Liver (tissue), 9 donors: Measurements from ENCODE around the gene ITGB2. TPM values are rescaled to one million over a fixed set of nuclear protein-coding genes. Genes with fewer than 3 reads are reported as not detected.

Experiments used
- DNase-seq: peaks from one replicate; pipeline ENCODE4 v3.0.0-alpha.2; 2017; ENCODE audit warnings: low spot score
- H3K27ac ChIP-seq, 2 donors: one replicate each; pipeline ENCODE4 v1.7.0; 2013; ENCODE audit warnings: inconsistent platforms in 2 of 2, low read length in 2 of 2, control low read depth in 1 of 2, low read depth in 1 of 2, mild to moderate bottlenecking in 1 of 2
- H3K27me3 ChIP-seq, 4 donors: one replicate each; pipeline versions ENCODE4 v1.6.1 to v1.7.0; 2013; ENCODE audit warnings: low read length in 3 of 4, inconsistent platforms in 1 of 4, mild to moderate bottlenecking in 1 of 4, moderate library complexity in 1 of 4; ENCODE audit not compliant: control insufficient read depth in 4 of 4, insufficient read depth in 4 of 4
- H3K36me3 ChIP-seq, 4 donors: one replicate each; pipeline versions ENCODE4 v1.6.1 to v1.7.0; 2013; ENCODE audit warnings: low read length in 3 of 4, mild to moderate bottlenecking in 3 of 4, low read depth in 1 of 4, moderate library complexity in 1 of 4; ENCODE audit not compliant: control insufficient read depth in 4 of 4, insufficient read depth in 3 of 4
- H3K4me1 ChIP-seq, 4 donors: one replicate each; pipeline versions ENCODE4 v1.6.1 to v1.7.0; 2013; ENCODE audit warnings: low read length in 3 of 4, mild to moderate bottlenecking in 3 of 4, moderate library complexity in 1 of 4; ENCODE audit not compliant: control insufficient read depth in 4 of 4, insufficient read depth in 4 of 4
- H3K4me3 ChIP-seq, 3 donors: one replicate each; pipeline versions ENCODE4 v1.6.1 to v1.7.0; 2013; ENCODE audit warnings: low read length in 3 of 3, control low read depth in 1 of 3, low read depth in 1 of 3, mild to moderate bottlenecking in 1 of 3
- H3K9ac ChIP-seq, 2 donors: one replicate each; pipeline ENCODE4 v1.7.0; 2013; ENCODE audit warnings: low read length in 2 of 2, mild to moderate bottlenecking in 2 of 2, moderate library complexity in 2 of 2, control low read depth in 1 of 2, low read depth in 1 of 2
- H3K9me3 ChIP-seq, 4 donors: one replicate each; pipeline versions ENCODE4 v1.6.1 to v1.7.0; 2013; ENCODE audit warnings: low read length in 3 of 4; ENCODE audit not compliant: control insufficient read depth in 4 of 4
- CTCF ChIP-seq: fragments of 150-350 bp; IDR thresholded peaks from 2 replicates; pipeline ENCODE4 v1.5.1; 2017; ENCODE audit warnings: improper control_type of control experiment, low read depth, low read length; ENCODE audit not compliant: missing input control
- EGR1 ChIP-seq, 2 donors: IDR thresholded peaks; 2 replicates each; pipeline ENCODE4 v1.6.1; 2016 to 2018; ENCODE audit warnings: antibody characterized with exemption in 2 of 2, low read depth in 2 of 2
- FOXA1 ChIP-seq: IDR thresholded peaks from 2 replicates; pipeline ENCODE4 v1.6.1; 2016; ENCODE audit warnings: antibody characterized with exemption
- FOXA2 ChIP-seq: IDR thresholded peaks from 2 replicates; pipeline ENCODE4 v1.6.1; 2016; ENCODE audit warnings: antibody characterized with exemption
- HNF4A ChIP-seq, 2 donors: conservative IDR thresholded peaks; 2 replicates each; pipeline ENCODE4 v1.6.1; 2016; ENCODE audit warnings: antibody characterized with exemption in 2 of 2, mild to moderate bottlenecking in 2 of 2
- HNF4G ChIP-seq: IDR thresholded peaks from 2 replicates; pipeline ENCODE4 v1.6.1; 2016; ENCODE audit warnings: antibody characterized with exemption
- JUND ChIP-seq, 2 donors: IDR thresholded peaks; 2 replicates each; pipeline ENCODE4 v1.6.1; 2016; ENCODE audit warnings: antibody characterized with exemption in 2 of 2
- MAX ChIP-seq: IDR thresholded peaks from 2 replicates; pipeline ENCODE4 v1.6.1; 2016; ENCODE audit warnings: antibody characterized with exemption
- NR2F2 ChIP-seq: IDR thresholded peaks from 2 replicates; pipeline ENCODE4 v1.6.1; 2016; ENCODE audit warnings: antibody characterized with exemption
- RAD21 ChIP-seq, 2 donors: IDR thresholded peaks; 2 replicates each; pipeline ENCODE4 v1.6.1; 2016; ENCODE audit warnings: antibody characterized with exemption in 2 of 2, mild to moderate bottlenecking in 2 of 2
- REST ChIP-seq: IDR thresholded peaks from 2 replicates; pipeline ENCODE4 v1.6.1; 2016; ENCODE audit warnings: antibody characterized with exemption, mild to moderate bottlenecking
- RXRA ChIP-seq, 2 donors: IDR thresholded peaks; 2 replicates each; pipeline ENCODE4 v1.6.1; 2017 to 2018; ENCODE audit warnings: antibody characterized with exemption in 2 of 2, mild to moderate bottlenecking in 1 of 2
- SP1 ChIP-seq: IDR thresholded peaks from 2 replicates; pipeline ENCODE4 v1.6.1; 2018; ENCODE audit warnings: antibody characterized with exemption, mild to moderate bottlenecking
- WGBS: extraction: QIAGEN DNeasy Blood & Tissue Kit; methylation state at CpG from one replicate; pipeline ENCODE4 v1.1.7; 2013; 5-methylcytosine and 5-hydroxymethylcytosine counted together
- polyA plus RNA-seq, 2 donors: library from polyadenylated mRNA; stranded (reverse) in 1 of 2; unstranded in 1 of 2; fragments of 200-250 nt in 1 of 2; fragments of >200 nt in 1 of 2; fragmentation: Nextera tagmentation in 1 of 2; extraction: Ambion mirVana in 1 of 2; gene quantifications; one replicate each; pipeline versions ENCODE4 v1.2.1 to v1.2.3, GENCODE V29; 2013 to 2015
- total RNA-seq, 2 donors: library from RNA; depleted of rRNA; stranded (reverse); fragments of >200 nt; gene quantifications; one replicate each; pipeline ENCODE4 v1.2.3, GENCODE V29; 2014
- donor health status: healthy.
- donor health status: healthy.
- donor health status: healthy.
- donor health status: healthy.
- donor health status: healthy.

ITGB2 gene
- total and polyA plus RNA-seq, 4 donors = 9.6 to 50.6 (median 28.7) TPM

GRCh38 chr21:44942566-44942965, 21.9 kb upstream of the ITGB2 start:
- H3K4me1 ChIP-seq = peaks cover 5 to 33% (median 25%) of the 10 kb centered on the region in 4 donors
- no peak for DNase-seq
- 88% methylated on average over 2 of the region's 2 CpGs for WGBS

GRCh38 chr21:44941567-44941966, 20.9 kb upstream of the ITGB2 start:
- H3K4me3 ChIP-seq = no peak overlapping the region
- WGBS = 86% methylated on average over 8 of the region's 8 CpGs
- H3K27ac ChIP-seq = no peak overlapping the region
- DNase-seq = no peak
- H3K9me3 ChIP-seq = no peaks in the 10 kb centered on the region
- no peaks in the 10 kb centered on the region for H3K27me3 ChIP-seq
- TF ChIP-seq RAD21 (IDR thresholded peaks at IDR 0.05) (no peak), MAX (no peak)
- H3K4me1 ChIP-seq = peaks cover 4 to 28% (median 23%) of the 10 kb centered on the region in 4 donors
- H3K9ac ChIP-seq = no peak overlapping the region
- H3K36me3 ChIP-seq = peaks cover 3 to 15% (median 10%) of the 10 kb centered on the region in 4 donors

More at GRCh38 chr21:44942566-44942965, 21.9 kb upstream of the ITGB2 start:
- Histone ChIP-seq H3K9me3 (no peaks in the 10 kb centered on the region), H3K27ac (no peak overlapping the region), H3K36me3 (peaks cover 3 to 15% (median 10%) of the 10 kb centered on the region in 4 donors), H3K9ac (no peak overlapping the region), H3K27me3 (no peaks in the 10 kb centered on the region), H3K4me3 (no peak overlapping the region)
- TF ChIP-seq RAD21 (IDR thresholded peaks at IDR 0.05) (no peak), HNF4A (conservative IDR thresholded peaks at IDR 0.05) (no peak), FOXA1 (no peak), MAX (no peak), EGR1 (IDR thresholded peaks at IDR 0.05; ENCODE audit: low read depth in 2 of 2) (no peak), RXRA (IDR thresholded peaks at IDR 0.05) (no peak), SP1 (no peak), REST (no peak)

- DNase-seq = no peak
- Histone ChIP-seq H3K27ac (peak overlapping the region in 1 of 2 donors; percentile 43), H3K4me1 (peaks cover 4 to 28% (median 23%) of the 10 kb centered on the region in 4 donors), H3K36me3 (peaks cover 3 to 13% (median 10%) of the 10 kb centered on the region in 4 donors), H3K9me3 (no peaks in the 10 kb centered on the region), H3K4me3 (peak overlapping the region; percentile 63 to 97 (median 86)), H3K27me3 (no peaks in the 10 kb centered on the region), H3K9ac (peak overlapping the region; percentile 8 to 92)
- under 1% methylated on average over 53 of the region's 53 CpGs for WGBS
- TF ChIP-seq HNF4G (no peak), EGR1 (IDR thresholded peaks at IDR 0.05; ENCODE audit: low read depth in 2 of 2) (no peak), MAX (no peak), CTCF (no peak), FOXA2 (no peak), RAD21 (IDR thresholded peaks at IDR 0.05) (no peak), JUND (IDR thresholded peaks at IDR 0.05) (no peak), SP1 (no peak), NR2F2 (no peak), FOXA1 (no peak)
Measured at GRCh38 chr21:44940116-44940631, 19.5 kb upstream of the ITGB2 start.
